Keratinocyte (primary cell): ENCODE results near the gene ZNF84. TPM values are rescaled to one million over a fixed set of nuclear protein-coding genes. Genes with fewer than 3 reads are reported as not detected.

Source experiments
- DNase-seq: peaks from one replicate; pipeline ENCODE4 v3.0.0-alpha.2; 2011; ENCODE audit warnings: low read depth, missing footprints, low spot score
- FAIRE-seq: peaks from 2 replicates; lab custom pipeline; 2011; peaks lifted over from hg19 to GRCh38; lab: Jason Lieb, UNC
- H2AFZ ChIP-seq: 2 replicates; pipeline ENCODE4 v1.6.0; 2012; ENCODE audit warnings: low read length, control low read depth, inconsistent platforms; ENCODE audit not compliant: control insufficient read depth
- H3K27ac ChIP-seq: 2 replicates; pipeline ENCODE4 v1.5.1; 2011; ENCODE audit warnings: low read length; ENCODE audit not compliant: control insufficient read depth, insufficient read depth
- H3K27me3 ChIP-seq: 3 replicates; pipeline ENCODE4 v1.6.0; 2011; ENCODE audit warnings: low read length; ENCODE audit not compliant: control insufficient read depth, insufficient read depth; ENCODE audit errors: extremely low read depth
- H3K36me3 ChIP-seq, 2 experiments: 2 replicates in 1 of 2; 3 replicates in 1 of 2; pipeline ENCODE4 v1.5.1; 2011; ENCODE audit warnings: low read length in 2 of 2, mild to moderate bottlenecking in 1 of 2; ENCODE audit not compliant: control insufficient read depth in 2 of 2, insufficient read depth in 2 of 2; ENCODE audit errors: extremely low read depth in 1 of 2
- H3K4me1 ChIP-seq: 3 replicates; pipeline ENCODE4 v1.5.1; 2011; ENCODE audit warnings: low read length; ENCODE audit not compliant: control insufficient read depth, insufficient read depth; ENCODE audit errors: extremely low read depth
- H3K4me2 ChIP-seq: 3 replicates; pipeline ENCODE4 v1.6.0; 2011; ENCODE audit warnings: low read depth, low read length; ENCODE audit not compliant: control insufficient read depth, insufficient read depth; ENCODE audit errors: extremely low read depth
- H3K4me3 ChIP-seq, 3 experiments: fragments of 200-600 bp in 1 of 3; sonication (generic) in 1 of 3; 2 replicates in 2 of 3; 3 replicates in 1 of 3; pipeline ENCODE4 v1.5.1; 2011 to 2016; ENCODE audit warnings: low read length in 3 of 3, mild to moderate bottlenecking in 3 of 3, control low read depth in 2 of 3, inconsistent platforms in 1 of 3, low read depth in 1 of 3, mixed read lengths in 1 of 3, mixed run types in 1 of 3, moderate library complexity in 1 of 3; ENCODE audit not compliant: control insufficient read depth in 2 of 3, insufficient read depth in 2 of 3; ENCODE audit errors: extremely low read depth in 1 of 3
- H3K79me2 ChIP-seq: 2 replicates; pipeline ENCODE4 v1.6.0; 2012; ENCODE audit warnings: low read length; ENCODE audit not compliant: control insufficient read depth, insufficient read depth
- H3K9ac ChIP-seq: 3 replicates; pipeline ENCODE4 v1.6.0; 2011; ENCODE audit warnings: low read length; ENCODE audit not compliant: control insufficient read depth, insufficient read depth; ENCODE audit errors: extremely low read depth
- H3K9me1 ChIP-seq: 3 replicates; pipeline ENCODE4 v1.6.0; 2011; ENCODE audit warnings: low read length; ENCODE audit not compliant: control insufficient read depth, insufficient read depth; ENCODE audit errors: extremely low read depth
- H3K9me3 ChIP-seq: 2 replicates; pipeline ENCODE4 v1.5.1; 2012; ENCODE audit warnings: low read depth, low read length; ENCODE audit not compliant: control insufficient read depth
- H4K20me1 ChIP-seq: 3 replicates; pipeline ENCODE4 v1.6.0; 2011; ENCODE audit warnings: low read length; ENCODE audit not compliant: control insufficient read depth, insufficient read depth; ENCODE audit errors: extremely low read depth
- CTCF ChIP-seq, 3 experiments: IDR thresholded peaks in 1 of 3; conservative IDR thresholded peaks in 1 of 3; optimal IDR thresholded peaks in 1 of 3; 2 replicates in 2 of 3; 3 replicates in 1 of 3; pipeline versions ENCODE3 to v1.5.1; 2011; ENCODE audit warnings: low read length in 3 of 3, mild to moderate bottlenecking in 3 of 3, moderate library complexity in 2 of 3, control low read depth in 1 of 3, inconsistent platforms in 1 of 3; ENCODE audit not compliant: insufficient read depth in 2 of 3; ENCODE audit errors: extremely low read depth in 1 of 3
- EZH2 ChIP-seq: IDR thresholded peaks from one replicate; pipeline ENCODE4 v1.6.1; 2012; ENCODE audit warnings: inconsistent platforms, mild to moderate bottlenecking, low read length, moderate library complexity
- dilution Hi-C: fragments of 300-500 bp; cut with MboI; formaldehyde crosslinking; loops from one replicate; pipeline ENCODE4 v1.7.0; 2020; ENCODE audit warnings: low sequenced_read_pairs; ENCODE audit not compliant: extremely low pct_ligation_motif_present
- polyA plus RNA-seq, 5 experiments: library from polyadenylated mRNA; depleted of rRNA in 3 of 5; stranded (reverse) in 3 of 5; stranded (forward) in 1 of 5; unstranded in 1 of 5; fragments of >200 nt; gene quantifications; 1 replicate in 1 of 5; 2 replicates in 3 of 5; 3 replicates in 1 of 5; pipeline versions ENCODE4 v1.2.1 to v1.2.3, GENCODE V29; 2011 to 2012; ENCODE audit warnings: missing spikeins in 2 of 5, low read depth in 1 of 5, low replicate concordance in 1 of 5

ZNF84 gene
- polyA plus RNA-seq, 1 donor (not counting 4 experiments of a cell fraction or from before 2014, with no cell fraction given) = 24.9 TPM

GRCh38 chr12:133026996-133027395 is 10.3 kb upstream of the ZNF84 start:
- H3K9me1 ChIP-seq = no peaks in the 10 kb centered on the region
- H3K9ac ChIP-seq = no peak overlapping the region
- no peak overlapping the region for H2AFZ ChIP-seq
- FAIRE-seq (no peak), DNase-seq (no peak)
- TF ChIP-seq EZH2 (no peak), CTCF (optimal IDR thresholded peaks at IDR 0.05 in 1 of 3, IDR thresholded peaks at IDR 0.05 in 1 of 3, conservative IDR thresholded peaks at IDR 0.05 in 1 of 3; ENCODE audit: extremely low read depth in 1 of 3, insufficient read depth in 2 of 3, low read length in 3 of 3) (no peak)
- no peak overlapping the region for H3K27ac ChIP-seq
- no peaks in the 10 kb centered on the region for H3K36me3 ChIP-seq
- no peaks in the 10 kb centered on the region for H3K79me2 ChIP-seq
- dilution Hi-C loops = no loop called here
- H3K9me3 ChIP-seq = peaks cover 7% of the 10 kb centered on the region
- H4K20me1 ChIP-seq = no peaks in the 10 kb centered on the region
- H3K4me3 ChIP-seq = no peak overlapping the region
- H3K4me2 ChIP-seq = no peak overlapping the region
- no peaks in the 10 kb centered on the region for H3K4me1 ChIP-seq
- H3K27me3 ChIP-seq = no peaks in the 10 kb centered on the region

GRCh38 chr12:133038118-133038709 is 905 bp downstream of the ZNF84 start:
- Histone ChIP-seq H3K4me3 (peak overlapping the region; percentile 74 to 90 (median 79)), H4K20me1 (no peaks in the 10 kb centered on the region), H3K4me1 (no peaks in the 10 kb centered on the region), H3K9ac (peak overlapping the region; percentile 83), H3K27ac (peak overlapping the region; percentile 72), H3K9me3 (peaks cover 9% of the 10 kb centered on the region), H3K79me2 (peaks cover 26% of the 10 kb centered on the region), H3K27me3 (no peaks in the 10 kb centered on the region), H2AFZ (no peak overlapping the region), H3K36me3 (peaks cover 0 to 6% of the 10 kb centered on the region in 2 experiments), H3K4me2 (peak overlapping the region; percentile 56), H3K9me1 (no peaks in the 10 kb centered on the region)
- DNase-seq (no peak), FAIRE-seq (no peak)
- TF ChIP-seq CTCF (optimal IDR thresholded peaks at IDR 0.05 in 1 of 3, IDR thresholded peaks at IDR 0.05 in 1 of 3, conservative IDR thresholded peaks at IDR 0.05 in 1 of 3; ENCODE audit: extremely low read depth in 1 of 3, insufficient read depth in 2 of 3, low read length in 3 of 3) (no peak), EZH2 (no peak)
- dilution Hi-C loops = no loop called here
